ENCODE results near the gene FBXW2.
A peak's percentile ranks its signal among the peaks of the same experiment; 100 is the strongest.
"Not testable (repeated sequence)": the region's sequence is repeated elsewhere in the genome, so short reads cannot be mapped to it uniquely, and the experiment has no call there.

The FBXW2 gene

DNA sequence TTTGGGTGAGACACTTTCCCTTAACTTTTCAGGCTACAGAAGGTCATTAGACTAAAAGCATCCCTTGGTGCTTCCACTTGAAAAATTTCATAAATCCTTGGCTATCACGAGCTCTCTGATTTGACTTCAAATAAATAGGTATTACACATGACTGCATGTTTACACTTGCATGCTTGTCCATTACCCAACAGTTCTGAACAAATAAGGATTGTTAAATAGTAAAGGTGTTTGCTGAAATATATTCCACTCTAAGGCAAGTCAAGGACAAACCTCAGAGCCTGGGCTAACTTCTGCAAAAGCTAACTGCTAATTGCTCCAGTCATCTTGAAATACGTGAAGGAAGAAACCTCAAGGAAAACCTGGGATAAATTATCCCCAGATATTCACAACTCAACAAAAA, 14.5 kb downstream of the FBXW2 start:
- DNase-seq = no peak

DNA sequence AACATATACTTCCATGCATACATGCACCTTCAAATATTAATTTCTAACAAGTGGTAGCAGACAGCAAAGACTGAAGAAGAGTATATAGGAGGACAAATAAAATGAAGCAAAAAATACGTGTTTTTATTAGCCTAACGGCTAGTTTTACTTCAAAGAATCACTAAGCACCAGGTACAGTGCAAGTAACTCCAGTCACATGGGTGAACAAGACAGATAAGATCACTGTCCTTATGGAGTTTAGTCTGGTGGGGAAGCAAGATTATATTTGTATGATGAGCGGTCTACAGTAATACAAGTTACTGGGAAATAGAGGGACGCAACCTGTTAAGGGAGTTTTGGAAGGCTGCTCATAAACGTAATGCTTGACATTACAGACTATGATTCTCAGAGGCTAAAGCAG, 16.0 kb downstream of the FBXW2 start:
- no peak for DNase-seq

DNA sequence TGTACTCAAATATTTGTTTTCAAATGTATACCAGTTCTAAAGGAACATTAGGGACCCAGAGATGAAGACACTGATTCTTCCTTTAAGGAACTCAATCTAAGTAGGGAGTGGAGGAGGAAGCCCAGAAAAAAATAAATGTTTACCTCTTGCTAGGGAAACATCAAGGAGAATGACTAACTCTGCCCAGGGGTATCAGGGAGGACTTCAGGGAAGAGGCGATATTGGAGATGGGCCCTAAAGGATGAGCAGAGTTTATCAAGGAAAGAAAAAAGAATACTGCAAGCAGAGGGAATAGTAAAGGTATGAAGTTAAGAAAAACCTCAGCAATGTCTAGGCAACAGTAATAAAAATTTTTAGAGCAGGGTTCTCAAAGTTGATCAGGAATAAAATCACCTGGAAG, 16.4 kb downstream of the FBXW2 start:
- no peak for DNase-seq

DNA sequence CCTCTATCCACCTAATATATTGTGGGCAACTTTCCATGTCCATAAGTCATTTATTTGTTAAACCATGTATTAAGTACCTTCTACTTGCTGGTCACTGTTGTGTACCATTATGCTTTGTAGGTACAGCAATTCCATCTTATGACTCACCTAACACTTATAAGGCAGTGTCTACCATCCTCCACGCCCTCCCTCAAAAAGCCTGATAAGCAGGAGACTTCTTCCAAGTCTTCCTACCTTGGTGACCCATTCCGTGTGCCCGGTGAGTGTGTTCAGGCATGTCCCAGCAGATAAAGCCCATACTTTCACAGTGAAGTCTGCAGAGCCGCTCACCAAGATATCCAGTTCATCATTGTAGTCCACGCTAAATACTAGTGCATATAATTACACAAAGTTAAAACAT, 17.4 kb downstream of the FBXW2 start:
- no peak for DNase-seq

DNA sequence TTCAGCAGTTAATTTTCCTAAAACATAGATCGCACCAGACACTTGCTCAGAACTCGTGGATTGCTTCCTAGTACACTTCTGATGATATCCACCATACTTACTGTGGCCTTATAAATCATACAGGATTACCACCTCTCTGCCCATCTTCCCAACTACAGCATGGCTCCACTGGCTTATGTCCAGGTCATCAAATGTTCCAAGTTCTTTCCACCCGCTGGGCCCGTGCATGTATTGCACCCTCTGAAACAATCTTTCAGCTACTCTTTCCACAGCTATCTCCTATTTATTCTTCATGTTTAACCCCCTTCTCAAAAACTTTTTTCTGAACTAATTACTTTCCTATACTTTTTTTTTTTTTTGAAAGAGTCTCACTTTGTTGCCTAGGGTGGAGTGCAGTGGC, 18.5 kb downstream of the FBXW2 start:
- no peak for DNase-seq

DNA sequence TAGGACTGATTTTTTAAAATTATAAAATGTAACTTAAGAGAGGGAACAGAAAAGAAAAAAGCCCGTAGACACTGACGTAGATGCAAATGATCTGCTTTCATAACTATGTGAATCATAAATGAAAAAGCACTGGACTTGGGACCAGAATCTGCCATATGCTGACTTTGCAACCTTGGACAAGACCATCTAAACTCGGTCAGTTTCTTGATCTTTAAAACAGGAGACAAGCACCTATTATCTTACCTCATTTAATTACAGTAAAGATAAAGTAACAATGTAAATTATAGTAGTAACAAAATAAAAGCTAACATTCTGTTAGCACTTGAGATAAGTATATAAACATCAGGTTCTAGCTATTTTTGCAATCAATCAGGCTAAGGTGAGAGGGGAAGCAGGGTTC, 20.0 kb downstream of the FBXW2 start:
- DNase-seq = no peak

DNA sequence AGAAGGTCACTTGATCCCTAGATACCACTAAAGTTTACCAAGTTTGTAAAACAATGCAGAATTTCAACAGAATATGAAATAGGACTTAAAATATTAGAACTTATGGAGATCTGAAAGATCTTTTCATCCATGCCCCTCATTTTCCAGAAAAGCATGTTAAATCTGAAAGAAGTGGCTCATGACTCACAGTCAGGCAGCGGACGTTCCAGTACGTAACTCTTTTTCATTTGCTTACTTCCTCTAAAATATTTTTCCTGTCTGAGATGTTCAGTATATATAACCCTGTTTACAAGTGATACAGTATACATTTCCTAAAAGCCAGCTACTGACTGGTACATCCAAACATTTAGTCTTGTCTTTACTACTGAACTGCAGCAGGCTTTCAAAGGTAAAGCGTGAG, 22.3 kb downstream of the FBXW2 start:
- DNase-seq = no peak

DNA sequence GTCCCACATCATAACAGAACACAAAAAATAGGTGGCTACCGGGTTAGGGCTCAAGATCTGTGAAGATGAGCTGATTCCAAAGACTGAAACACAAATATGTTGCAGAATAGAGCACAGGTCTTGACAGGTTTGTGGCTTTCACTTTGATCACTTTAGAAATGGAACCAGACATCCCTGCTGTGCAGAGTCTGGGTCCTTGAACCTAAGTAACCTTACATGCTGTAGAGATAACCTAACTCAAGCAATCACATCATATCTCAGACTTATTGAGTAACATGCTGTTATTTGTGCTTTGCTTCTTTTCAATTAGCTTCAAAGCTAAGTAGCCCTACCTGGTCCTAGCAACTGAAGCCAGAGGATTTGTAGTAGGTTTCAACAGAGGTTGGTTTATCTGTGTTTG, 24.3 kb downstream of the FBXW2 start:
- no peak for DNase-seq

DNA sequence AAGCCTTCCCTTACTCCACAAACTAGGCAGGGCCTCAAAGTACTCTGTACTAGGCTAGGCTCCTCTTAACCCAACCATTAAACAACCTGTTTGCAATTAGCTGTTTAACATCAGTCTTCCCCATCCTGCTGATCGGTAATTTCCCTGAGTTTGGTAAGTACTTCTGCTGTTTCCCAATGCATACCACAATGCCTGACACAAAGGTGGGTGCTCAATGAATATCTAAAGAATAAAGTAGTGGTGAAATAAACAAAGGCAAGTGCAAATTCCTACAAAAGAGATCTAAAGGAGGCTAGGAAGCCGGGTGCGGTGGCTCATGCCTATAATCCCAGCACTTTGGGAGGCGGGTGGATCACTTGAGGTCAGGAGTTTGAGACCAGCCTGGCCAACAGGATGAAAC, 25.0 kb downstream of the FBXW2 start:
- no peak for DNase-seq

DNA sequence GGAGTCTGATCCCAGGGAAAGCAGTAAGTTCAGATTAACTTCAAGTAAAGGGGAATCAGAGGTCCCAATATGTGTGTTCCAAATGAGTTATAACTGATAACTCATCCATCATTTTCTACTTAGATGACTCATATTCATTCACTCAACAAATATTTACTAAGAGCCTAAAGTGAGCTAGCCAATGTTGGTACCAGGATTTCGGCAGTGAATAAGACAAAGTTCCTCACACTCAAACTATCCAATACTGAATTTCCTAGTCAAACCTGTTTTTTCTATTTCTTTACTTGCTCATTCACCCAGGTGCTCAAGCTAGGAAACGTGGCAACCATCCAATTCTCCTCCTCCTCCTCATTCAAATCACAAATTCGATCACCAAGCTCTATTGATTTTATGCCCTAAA, 25.8 kb downstream of the FBXW2 start:
- peak; percentile 4 for DNase-seq

DNA sequence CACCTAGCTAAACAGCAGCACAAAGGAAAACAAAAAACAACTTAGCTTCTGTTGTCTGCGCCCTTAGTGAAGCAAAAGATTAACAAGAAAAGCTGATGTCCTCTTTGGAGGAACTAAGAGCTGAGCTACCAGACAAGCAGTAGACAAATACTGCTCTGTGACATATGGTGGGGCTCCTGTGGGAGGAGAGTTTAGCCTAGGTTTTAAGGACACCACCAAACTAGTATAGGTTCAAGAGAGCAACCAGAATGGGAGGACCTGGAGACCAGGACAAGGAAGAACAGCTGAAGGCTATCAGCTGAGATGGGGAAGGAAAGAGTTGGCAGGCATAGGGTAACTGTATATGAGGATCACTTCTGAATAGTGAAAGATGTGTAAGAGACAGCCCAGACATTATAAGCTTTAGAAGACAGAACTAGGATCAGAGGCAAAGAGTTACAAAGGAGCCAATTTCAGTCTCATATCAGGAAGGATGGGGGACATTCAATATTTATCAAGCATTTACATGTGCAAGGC, 27.2 kb downstream of the FBXW2 start:
- DNase-seq = no peak

DNA sequence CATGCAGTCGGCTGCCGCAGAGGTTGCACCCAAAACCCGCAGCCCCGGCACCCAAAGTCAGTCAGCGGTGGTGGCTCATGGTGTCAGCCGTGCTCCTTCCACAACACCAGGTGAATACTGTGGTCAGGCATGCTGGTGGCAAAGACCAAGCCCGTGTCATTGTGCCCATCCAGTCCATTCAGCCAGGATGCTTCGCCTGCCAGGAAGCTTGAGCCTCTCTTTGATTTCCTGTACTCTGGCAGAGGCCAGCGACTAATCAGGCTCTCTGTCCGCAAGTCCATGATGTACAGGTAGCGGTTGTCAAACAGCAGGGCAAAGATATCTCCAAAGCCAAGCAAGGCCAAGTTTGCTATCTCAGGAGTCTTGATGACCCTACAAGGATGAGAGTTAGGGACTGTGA, 28.7 kb downstream of the FBXW2 start:
- no peak for DNase-seq

DNA sequence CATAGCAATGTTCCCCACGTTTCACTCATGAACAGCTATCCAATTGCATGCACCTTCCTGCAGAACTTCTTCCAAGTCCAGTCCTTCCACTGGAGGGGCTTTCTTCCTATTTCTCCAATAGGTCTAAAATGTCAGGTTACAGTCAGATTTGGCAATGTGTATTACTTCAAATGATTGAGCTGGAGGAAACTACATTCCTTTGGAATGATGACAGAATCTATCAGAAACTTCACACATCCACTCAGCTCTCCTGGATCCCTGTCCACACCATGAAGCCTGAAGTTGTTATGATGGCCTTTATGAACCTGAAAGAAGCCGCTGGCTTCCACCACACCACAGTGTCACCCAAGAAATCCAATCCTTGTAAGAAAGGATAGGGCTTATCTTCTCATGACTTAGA, 32.2 kb downstream of the FBXW2 start:
- DNase-seq = peak; percentile 13

DNA sequence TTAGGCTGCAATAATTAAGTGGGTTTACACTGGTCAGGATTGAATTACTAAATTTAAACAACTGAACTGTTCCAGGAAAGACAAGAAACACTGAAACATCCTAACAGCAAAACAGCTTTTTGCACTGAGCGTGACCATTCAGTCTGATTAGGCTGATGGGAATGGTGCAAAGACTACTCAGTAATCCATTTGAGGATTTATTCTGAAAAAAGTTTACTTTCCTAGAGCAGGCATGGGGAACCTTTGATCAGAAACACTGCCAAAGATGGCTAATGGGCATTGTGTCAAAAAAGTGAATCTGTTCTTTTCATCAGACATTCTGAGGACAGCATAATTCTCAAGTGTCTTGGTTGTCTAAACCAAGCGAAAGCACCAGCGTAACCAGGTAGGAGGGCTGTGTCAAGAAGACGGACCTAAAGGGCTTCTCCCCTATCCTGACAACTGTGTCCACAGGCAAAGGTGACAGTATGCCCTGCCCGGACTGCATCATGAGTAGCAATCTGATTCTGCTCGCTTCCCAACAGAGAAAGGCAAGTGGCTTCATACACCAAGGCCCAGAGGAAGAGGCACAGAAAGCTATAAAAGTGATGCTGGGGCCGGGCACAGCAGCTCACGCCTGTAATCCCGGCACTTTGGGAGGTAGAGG, 33.3 kb downstream of the FBXW2 start:
- DNase-seq = no peak

DNA sequence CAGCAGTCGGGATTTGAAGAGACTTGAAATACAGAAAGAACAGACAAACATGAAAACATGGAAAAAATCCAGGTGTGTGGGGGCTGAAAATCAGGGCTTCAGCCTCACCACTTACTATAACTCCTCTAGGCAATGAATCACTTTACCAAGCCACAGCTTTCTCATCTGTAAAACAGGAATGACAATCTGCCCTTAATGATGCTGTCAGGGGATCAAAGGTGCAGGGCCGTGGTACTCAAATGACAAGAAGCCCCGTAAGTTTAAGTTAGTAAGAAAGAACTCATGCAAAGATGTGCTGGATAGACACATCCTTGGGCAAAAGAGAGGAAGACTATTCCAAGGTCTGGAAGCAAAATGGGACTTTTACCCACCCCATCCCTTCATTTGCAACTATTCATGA, 34.7 kb downstream of the FBXW2 start:
- DNase-seq = no peak

DNA sequence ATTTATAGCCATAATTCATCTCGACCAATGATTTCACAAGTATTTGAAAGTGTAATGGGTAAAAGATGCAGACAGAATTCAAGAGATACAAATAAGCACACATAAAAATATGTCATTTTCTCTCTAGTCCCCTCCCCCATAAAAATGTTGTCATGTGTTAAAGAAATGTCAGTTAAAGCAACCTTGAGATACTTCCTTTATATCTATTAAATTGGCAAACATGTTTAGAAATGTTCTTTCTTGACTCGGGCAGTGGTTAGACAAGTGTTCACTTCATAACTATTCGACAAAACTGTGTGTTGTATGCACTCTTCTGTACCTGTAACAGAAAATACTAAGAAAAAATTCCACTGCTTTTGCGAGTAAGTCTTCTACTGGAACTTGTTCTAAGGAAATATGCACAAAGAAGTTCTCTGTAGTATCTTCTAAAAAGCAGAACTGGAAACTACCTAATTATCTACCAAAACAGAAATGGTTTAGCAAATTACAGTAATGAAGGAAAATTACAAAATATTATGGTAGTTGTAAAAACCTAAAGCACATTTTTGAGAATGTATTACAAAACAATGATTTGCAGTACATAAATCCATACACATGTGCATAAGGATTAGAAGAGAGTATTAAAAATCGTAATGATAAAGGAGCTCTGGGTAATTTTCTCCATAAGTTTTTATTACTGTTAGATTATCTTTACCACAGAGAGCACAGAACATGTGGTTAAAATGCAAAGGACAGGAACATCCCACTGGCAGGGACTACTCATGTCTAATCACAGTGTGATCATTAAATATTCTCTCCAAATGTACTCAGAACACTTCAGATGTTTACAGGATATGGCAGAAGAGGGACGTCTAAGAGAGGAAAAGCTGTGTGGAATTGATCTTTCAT, 35.9 kb downstream of the FBXW2 start:
- DNase-seq = no peak

DNA sequence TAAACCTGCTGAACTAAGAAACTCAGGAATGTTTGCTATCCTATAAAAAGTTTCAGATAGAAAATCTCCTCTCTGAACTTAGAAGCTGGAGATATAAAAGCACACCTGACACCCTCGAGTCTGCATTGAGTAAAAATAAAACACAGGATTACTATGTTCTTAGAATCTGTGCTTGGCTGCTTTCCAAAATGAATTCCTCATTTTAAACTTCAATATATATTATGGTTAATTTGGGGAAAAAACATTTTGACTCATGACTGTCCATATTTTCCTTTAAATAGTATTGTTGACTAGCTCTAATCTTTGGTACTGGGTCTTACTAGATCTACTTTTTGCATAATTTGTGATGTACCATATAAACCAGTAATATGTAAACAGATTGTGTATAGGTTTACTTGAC, 36.7 kb downstream of the FBXW2 start:
- DNase-seq = no peak

DNA sequence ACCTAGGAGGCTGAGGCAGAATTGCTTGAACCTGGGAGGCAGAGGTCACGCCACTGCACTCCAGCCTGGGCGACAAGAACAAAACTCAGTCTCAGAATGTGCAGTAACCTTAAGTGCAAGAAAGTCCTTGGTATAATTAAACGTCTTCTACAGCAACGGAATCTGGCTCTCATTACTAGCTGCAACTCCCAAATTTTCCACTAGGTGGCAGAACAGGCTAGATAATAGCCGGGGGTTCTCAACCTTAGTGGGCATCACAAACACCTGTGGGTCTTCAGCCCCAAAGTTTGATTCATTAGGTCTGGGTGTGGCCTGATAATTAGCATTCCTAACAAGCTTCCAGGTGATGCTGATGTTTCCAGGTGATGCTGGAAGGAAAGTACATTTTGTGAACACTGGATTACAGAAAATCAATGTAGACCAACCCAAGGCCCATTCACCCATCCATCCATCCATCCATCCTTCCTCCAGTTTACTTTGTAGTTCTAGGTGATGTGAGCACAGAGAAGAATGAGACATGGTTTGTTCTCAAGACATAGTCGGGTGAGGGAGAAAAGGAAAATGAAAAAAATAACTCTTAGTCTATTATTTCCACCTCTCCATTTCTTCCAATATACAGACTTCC, 37.3 kb downstream of the FBXW2 start:
- DNase-seq = peak; percentile 52

DNA sequence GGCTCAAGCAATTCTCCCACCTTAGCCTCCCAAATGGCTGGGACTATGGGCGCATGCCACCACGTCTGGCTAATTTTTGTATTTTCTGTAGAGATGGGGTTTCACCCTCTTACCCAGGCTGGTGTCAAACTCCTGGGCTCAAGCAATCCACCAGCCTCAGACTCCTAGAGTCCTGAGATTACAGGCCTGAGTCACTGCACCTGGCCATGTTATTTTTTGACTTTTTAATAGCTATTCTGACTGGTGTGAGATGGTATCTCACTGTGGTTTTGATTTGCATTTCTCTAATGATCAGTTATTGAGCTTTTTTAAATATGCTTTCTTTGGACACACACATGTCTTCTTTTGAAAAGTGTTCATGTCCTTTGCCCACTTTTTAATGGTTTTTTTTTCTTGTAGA, 38.2 kb downstream of the FBXW2 start:
- no peak for DNase-seq

DNA sequence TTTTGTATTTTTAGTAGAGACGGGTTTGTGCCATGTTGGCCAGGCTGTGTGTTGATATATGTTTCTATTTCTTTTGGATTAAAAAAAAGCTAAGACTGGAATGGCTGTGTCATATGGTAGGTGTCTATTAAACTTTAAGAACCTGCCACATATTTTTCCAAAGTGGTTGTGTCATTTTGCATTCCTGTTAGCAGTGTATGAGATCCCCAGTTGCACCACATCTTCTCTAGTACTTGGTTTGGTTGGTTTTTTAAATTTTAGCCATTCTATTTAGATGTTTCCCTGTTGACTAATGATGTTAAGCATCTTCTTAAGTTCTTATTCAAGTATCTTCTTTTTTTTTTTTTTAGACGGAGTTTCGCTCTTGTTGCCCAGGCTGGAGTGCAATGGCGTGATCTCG, 42.8 kb downstream of the FBXW2 start:
- no peak for DNase-seq

DNA sequence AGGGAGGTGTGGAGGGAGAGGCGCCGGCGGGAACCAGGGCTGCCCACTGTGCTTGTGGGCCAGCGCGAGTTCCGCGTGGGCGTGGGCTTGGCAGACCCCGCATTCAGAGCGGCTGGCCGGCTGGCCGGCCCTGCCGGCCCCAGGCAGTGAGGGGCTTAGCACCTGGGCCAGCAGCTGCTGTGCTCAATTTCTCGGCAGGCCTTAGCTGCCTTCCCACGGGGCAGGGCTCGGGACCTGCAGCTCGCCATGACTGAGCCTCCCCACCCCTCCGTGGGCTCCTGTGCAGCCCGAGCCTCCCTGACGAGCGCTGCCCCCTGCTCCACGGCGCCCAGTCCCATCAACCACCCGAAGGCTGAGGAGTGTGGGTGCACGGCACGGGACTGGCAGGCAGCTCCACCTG, 46.9 kb downstream of the FBXW2 start:
- not testable (repeated sequence) for DNase-seq

DNA sequence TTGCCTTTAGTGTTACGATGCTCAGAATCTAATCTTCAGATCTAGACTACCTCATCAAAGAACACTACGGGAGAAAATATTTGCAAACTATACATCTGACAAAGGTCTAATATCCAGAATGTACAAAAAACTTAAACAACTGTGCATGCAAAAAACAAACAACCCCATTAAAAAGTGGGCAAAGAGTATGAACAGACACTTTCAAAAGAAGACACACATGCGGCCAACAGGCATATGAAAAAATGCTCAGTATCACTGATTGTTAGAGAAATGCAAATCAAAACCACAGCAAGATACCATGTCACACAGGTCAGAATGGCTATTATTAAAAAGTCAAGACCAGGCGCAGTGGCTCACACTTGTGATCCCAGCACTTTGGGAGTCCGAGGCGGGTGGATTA, 47.9 kb downstream of the FBXW2 start:
- no peak for DNase-seq

DNA sequence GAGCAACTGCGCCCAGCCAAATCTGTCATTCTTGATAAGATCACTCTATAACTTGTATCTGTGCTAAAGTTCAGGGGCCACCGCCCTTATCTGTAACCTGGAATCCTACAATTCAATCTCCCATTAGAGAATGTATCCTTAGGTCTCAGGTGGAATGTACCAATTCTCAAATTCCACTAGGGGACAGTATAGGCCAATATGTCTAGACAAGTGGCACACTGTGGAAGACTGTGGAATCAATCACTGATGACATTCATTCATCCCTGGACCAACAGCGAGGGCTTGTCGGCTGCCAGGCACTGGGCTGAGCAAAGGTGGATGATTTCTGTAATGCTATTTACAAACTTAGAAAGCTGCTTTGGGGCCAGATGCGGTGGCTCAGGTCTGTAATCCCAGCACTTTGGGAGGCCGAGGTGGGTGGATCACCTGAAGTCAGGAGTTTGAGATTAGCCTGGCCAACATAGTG, 50.2 kb downstream of the FBXW2 start:
- DNase-seq = peak; percentile 36

DNA sequence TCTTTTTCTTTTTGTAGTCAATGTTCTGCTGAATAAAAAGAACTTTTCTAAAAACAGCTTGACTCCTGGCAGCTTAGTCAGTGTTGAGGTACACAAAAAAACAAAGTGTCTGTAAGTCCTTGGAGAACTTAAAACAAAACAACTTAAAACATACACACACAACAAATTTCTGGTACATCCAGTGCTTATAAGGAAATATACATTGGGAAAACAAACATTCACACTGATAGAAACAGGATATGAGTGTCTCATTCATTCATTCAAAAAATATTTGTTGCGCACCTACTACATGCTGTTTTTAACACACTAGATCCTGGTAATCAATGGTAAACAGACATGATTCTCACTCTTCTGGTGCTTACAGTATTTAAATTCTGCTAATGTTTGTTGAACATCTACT, 51.5 kb downstream of the FBXW2 start:
- DNase-seq = no peak

Measured in EL (cell line).